Ammon's horn (tissue), 1 donor: ENCODE data around the gene IRX3.

Experiments
- DNase-seq: peaks from one replicate; pipeline ENCODE4 v3.0.0-alpha.2; 2016; ENCODE audit warnings: low spot score

Gene IRX3

GRCh38 chr16:54286366-54287130, at the start of gene IRX3:
Gene IRX3, minus strand, starts transcription at chr16:54286787. Its CDS starts 737 bp downstream, at chr16:54286050.
- peak; percentile 43 for DNase-seq

GRCh38 chr16:54335230-54335629, 48.6 kb upstream of the IRX3 start:
- DNase-seq = no peak

GRCh38 chr16:54334208-54334607, 47.6 kb upstream of the IRX3 start:
- DNase-seq = no peak

DNA sequence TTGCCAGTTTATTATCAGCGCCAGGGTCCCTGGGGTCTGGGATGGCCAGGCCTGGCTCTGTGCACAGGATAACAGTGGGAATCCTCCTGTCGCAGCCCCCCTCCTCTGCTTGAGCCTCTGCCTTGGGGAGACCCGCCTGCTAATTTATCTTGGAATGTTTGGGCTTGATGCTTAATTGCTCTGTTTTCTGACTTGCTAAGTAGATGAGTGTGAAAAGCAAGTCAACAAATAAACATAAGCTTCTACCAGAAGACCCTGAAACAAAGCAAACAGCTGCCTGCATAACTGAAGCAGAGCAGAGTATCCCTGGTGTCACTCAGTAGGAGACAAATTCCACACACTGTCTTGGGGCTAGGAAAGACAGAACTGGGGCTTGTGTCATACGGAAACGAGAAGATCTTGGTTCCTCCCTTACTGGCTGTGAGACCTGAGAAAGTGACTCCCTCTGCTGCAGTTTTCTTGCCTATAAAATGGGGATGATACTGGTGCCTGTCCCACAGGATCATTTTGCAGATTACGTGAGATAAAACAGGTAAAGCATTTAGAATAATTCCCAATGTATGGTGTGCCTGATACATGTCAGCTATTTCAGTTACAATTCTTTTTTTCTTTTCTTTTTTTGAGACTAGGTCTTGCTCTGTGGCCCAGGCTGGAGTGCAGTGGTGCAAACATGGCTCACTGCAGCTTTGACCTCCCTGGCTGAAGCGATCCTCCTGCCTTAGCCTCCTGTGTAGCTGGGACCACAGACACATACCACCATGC, 44.8 kb upstream of the IRX3 start:
- no peak for DNase-seq

DNA sequence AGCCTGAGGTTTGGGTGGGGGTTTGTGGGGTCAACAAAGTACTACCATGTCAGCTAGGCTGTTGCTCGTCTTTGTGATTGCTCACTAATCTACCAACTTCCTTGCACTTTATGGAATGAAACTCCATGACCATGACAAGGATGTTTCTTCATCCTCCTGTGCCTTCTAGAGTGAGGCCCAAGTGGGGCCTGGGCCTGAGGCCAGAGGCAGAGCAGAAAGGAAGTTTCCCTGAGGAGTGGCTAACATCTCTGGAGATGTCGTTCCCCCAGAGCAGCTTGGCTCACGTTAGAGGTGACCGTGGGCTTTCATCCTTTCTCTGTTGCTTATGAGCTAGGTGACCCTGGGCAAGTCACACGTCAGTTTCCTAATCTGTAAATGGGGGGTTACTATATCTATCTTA, 41.0 kb upstream of the IRX3 start:
- no peak for DNase-seq

DNA sequence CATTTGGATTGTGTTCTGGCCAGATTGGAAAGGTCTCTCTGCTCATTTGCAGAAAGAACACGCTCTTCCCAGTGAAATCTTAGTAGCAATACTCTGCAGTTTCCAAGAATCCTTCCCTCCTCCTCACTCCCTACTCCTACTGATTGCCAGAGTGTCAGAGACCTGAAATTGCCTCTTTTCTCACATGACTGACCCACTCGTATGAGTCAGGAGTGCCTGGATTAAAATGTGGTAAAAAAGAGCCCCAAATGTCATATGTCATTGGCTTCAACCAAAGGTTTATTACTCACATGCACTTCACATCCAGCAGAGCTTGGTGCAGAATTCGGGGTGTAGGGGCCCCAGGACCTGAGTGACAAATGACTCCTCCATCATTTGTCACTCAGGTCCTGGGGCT, 39.7 kb upstream of the IRX3 start:
- no peak for DNase-seq

GRCh38 chr16:54325616-54326265, 39.2 kb upstream of the IRX3 start:
- DNase-seq = no peak

- no peak for DNase-seq
Observed at GRCh38 chr16:54324716-54325115, 38.1 kb upstream of the IRX3 start.

DNA sequence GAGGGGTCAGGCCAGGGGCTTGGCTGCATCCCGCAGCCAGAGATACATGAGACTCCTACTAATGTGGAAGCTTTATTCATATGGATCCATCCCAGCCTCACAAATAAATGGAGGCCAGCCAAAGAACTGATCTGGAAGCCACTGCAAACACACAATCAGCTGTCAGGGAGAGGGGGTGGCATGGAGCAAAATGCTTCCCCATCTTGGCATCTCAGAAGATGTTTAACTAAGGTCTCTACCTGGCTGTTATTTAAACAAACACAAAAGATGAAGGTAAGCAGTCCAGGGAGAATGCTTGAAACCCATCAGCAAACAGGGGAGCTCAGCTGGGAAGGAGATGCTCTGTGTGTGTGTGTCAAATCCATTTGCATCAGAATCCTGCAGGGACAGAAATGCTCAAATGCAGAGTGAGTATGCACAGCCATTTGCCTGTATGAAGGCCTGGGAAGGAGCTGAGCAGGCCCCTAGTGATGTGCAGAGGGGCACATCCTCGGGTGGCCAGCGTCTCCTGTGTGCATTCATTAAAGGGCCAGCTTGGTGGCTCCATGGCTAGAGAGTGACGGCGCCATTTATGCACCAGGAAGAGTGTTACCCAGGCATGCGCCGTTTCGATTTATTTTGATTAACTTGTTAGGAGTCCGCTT, 34.2 kb upstream of the IRX3 start:
- DNase-seq = no peak

DNA sequence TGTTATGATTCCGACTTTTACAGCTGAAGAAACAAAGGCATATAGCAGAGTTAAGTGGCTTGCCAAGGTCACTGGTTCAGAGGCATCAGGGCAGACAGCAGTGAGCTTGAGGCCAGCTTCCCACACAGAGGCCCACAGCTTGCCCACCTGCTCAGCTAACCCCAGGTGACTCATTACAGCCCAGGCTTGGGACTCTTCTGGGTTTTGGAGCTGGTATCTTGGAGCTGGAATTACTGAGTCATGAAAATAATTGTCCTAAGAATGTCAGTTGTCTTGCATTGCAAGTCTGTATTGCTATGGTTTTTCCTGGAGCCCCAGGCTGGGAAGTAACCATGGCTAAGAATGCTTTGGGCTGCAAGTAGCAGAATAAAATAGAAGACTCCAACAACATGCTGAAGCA, 32.4 kb upstream of the IRX3 start:
- no peak for DNase-seq

GRCh38 chr16:54317101-54317611, 30.6 kb upstream of the IRX3 start:
- DNase-seq = no peak

DNA sequence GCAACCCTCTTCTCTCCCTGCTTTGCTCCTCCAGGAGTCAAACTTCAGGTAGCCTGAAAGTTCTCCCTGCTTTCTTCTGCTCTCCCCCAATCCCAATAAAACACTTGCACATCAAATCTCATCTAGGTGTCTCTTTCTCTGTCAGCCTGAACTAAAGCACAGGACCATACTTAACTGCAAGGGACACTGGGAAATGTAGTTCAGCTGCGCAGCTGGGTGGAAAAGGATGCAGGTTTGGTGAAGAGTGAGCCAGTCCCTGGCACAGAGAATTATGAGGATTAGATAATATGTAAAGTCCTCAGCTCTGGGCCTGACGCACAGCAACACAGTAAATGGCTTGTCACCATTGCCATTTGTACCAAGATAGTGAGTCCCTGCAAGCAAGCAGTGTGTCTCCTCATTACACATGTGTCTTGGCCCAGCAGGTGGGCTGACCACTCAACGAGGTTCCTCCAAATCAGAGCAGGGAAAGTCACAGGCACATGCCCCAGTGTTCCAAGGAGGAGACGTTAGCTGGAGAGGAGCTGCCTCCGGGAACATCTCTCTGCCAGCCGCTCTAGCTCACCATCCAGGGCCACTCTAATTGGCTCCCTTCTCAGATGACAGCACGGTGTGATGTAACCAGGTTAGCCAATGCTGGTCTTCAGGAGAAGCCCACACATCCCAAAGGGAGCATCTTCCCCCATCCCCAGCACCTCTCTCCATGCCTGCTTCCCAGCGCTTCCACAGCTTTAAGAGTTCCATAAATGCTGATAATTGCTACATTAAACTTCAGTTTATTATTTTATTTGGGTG, 29.7 kb upstream of the IRX3 start:
- DNase-seq = no peak

DNA sequence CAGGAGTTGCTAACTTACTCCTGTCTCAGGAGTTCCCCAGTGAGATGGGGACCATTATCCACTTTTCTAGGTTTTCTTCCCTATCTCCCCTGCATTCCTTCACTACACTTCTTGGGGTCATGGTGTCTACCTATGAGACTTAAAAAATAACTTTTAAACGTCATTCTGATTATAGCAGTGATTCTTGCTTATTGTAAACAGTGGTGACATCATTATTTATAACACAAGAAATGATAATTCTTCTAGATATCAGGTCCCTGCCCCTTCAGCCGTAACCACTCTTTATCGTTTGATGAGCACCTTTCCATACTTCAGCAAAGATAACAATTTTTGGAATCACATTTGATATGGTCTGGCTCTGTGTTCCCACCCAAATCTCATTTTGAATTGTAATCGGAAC, 27.2 kb upstream of the IRX3 start:
- DNase-seq = no peak

GRCh38 chr16:54312502-54312991, 26.0 kb upstream of the IRX3 start:
- DNase-seq = no peak

- no peak for DNase-seq
Observed at GRCh38 chr16:54309341-54309740, 22.8 kb upstream of the IRX3 start.

- no peak for DNase-seq
Observed at GRCh38 chr16:54305080-54305479, 18.5 kb upstream of the IRX3 start.

- no peak for DNase-seq
Observed at GRCh38 chr16:54303613-54304012, 17.0 kb upstream of the IRX3 start.

GRCh38 chr16:54297154-54297553, 10.6 kb upstream of the IRX3 start:
- DNase-seq = no peak

DNA sequence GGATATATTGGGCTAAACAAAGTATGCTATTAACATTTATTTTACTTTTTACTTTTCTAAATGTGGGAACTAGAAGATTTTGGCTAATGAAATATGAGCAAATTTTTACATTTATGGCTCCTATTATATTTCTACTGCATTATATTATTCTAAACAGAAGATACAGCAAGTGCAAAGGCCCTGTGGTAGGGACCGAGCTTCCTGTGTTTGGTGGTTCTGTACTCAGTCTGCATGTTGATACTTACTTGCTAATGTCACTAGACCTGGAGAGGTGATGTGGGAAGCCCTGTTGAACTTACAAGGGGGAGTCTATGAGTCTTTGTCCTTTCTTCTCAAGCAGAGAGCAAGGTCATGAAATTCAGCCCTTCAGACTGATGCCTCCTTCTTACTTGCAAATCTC, 10.0 kb upstream of the IRX3 start:
- no peak for DNase-seq

GRCh38 chr16:54291656-54292487, 5.3 kb upstream of the IRX3 start:
- no peak for DNase-seq
